Measurements from ENCODE around the gene DOCK7.
A peak's percentile ranks its signal among the peaks of the same experiment; 100 is the strongest.

Gene DOCK7

DNA sequence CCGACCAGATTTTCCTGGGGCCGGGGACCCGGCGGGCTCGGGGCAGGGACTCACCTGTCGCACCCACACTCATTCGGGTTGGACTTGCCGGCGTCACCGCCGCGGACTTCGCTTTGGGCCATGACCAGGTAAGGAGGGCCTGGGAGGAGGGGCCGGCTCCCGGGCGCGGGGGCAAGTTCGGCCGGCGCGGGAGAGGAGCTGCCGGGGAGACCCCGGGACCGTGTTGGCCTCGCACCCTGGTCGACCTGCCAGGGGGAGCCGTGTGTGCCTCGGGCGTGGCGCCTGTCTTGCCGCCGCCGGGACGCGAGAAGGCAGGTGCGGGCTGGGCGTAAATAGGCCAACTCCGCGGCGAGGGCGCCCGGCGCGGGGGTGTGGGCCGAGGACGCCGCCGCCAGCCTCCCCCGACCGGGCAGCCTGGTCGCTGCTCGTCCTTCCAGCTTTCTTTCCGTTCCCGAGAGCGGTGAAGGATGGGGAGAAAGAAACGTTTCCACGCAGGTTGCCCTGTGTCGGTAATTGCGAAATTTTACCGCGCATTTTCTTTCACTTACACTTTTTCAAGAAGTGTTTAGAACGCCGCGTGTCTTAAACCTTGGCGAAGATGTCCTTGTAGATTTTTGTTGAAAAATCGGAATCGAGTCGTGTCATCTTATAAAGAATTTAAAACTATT lies 250.8 kb downstream of the DOCK7 start:
- H4K20me1 ChIP-seq = peaks cover 0 to 54% (median 46%) of the 10 kb centered on the region in 11 experiments; a peak in 15 of 22 replicates
- peaks cover 26 to 52% (median 44%) of the 10 kb centered on the region in 10 experiments for H3K4me1 ChIP-seq
- H3K27me3 ChIP-seq = no peaks in the 10 kb centered on the region
- peaks cover 11 to 29% (median 21%) of the 10 kb centered on the region in 11 experiments for H3K36me3 ChIP-seq
- H3K4me3 ChIP-seq = peak overlapping the region; percentile 89 to 100 (median 99)
- H3K4me2 ChIP-seq = peak overlapping the region; percentile 73 to 96 (median 87)
- peak in 7 of 11 experiments; percentile 14 to 77 (median 51); a peak in 8 of 22 replicates for TF ChIP-seq Cebpa-rat (IDR thresholded peaks at IDR 0.05)
- no peaks in the 10 kb centered on the region; a peak in 1 of 22 replicates for H3K9me3 ChIP-seq (replicated peaks in 1 of 11)
- H3K9ac ChIP-seq = peak overlapping the region; percentile 93 to 99 (median 98)
- peak overlapping the region; percentile 96 to 100 (median 98) for H3K27ac ChIP-seq

DNA sequence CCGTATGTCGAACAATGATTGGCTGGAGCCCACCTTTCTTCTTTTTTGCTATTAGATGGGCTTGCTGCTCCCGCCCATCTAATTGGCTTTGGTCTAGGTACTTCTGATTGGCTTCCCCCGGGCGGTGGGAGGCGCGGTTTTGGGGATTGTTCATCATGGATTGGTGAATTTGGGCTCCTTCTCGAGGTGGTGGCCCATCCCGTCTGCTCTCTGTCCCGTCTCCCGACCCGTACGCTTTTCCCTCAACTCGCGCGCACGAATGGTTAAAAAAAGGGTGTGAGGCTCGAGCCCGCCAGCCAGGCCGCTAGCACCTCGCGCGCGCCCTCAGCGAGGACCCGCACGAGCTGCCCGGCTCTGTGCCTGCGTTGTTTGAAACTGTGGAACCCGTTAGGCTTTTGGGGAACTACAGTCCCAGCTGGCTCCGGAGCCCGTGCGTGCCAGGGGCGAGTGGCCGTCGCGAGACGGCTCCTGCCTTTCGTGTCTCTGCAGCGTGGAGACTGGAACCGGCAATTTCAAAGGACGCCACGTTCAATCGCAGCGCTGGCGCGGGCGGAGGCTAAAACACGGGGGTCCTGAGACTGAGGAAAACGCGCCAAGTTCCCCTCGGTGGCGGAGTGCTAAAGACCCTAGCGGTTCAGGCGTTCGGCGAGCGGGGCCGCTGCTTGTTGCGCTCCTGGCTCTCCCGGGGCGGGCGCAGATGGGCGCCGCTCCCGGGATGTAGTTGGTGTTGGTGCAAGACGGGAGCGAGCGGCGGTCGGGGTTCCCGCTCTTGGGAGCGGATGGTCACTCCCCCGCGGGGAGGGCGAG lies 251.5 kb downstream of the DOCK7 start, which contains the start of gene USP1:
TSS of gene USP1 (plus strand) at position 584 of the 807 bp plus-strand sequence. CDS start 2,819 bp downstream, outside the sequence.
- peak within 1 kb of the TSS; percentile 96 to 100 (median 98) for H3K27ac ChIP-seq
- peaks cover 0 to 47% (median 39%) of the 10 kb centered on the region in 11 experiments; a peak in 15 of 22 replicates for H4K20me1 ChIP-seq
- peak within 1 kb of the TSS; percentile 76 to 96 (median 88) for H3K4me2 ChIP-seq
- TF ChIP-seq Cebpa-rat (IDR thresholded peaks at IDR 0.05) = no peak
- H3K9ac ChIP-seq = peak within 1 kb of the TSS; percentile 93 to 99 (median 98)
- H3K36me3 ChIP-seq = peaks cover 4 to 21% (median 13%) of the 10 kb centered on the region in 11 experiments; a peak in 21 of 22 replicates
- peak within 1 kb of the TSS; percentile 89 to 100 (median 99) for H3K4me3 ChIP-seq
- no peaks in the 10 kb centered on the region for H3K27me3 ChIP-seq
- H3K4me1 ChIP-seq = peaks cover 26 to 52% (median 44%) of the 10 kb centered on the region in 10 experiments
- no peaks in the 10 kb centered on the region; a peak in 1 of 22 replicates for H3K9me3 ChIP-seq (replicated peaks in 1 of 11)

DNA sequence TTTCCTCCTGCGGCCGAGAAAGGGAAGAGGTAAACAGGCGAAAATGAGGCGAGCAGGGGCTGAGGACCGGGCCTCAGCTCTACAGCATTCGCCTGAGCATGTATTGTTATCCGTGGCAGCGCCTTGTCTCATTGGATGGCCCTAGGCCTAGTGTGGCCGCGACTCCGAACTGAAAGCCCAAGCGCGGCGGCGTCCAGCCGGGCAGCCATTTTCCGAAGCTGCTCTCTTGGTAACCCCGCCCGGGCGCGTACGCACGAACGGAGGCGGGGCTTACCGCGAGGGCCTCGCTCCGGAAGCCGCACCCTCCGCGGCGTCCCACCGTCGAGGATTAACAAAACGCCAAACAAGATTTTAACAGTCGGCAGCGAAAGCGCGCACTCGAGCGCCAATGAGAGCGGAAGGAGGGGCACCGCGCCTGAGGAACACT lies 252.1 kb downstream of the DOCK7 start:
- TF ChIP-seq Cebpa-rat (IDR thresholded peaks at IDR 0.05) = no peak
- Histone ChIP-seq H4K20me1 (peaks cover 0 to 41% (median 33%) of the 10 kb centered on the region in 11 experiments; a peak in 15 of 22 replicates), H3K9ac (peak overlapping the region; percentile 93 to 99 (median 98)), H3K4me3 (peak overlapping the region; percentile 63 to 100 (median 76)), H3K36me3 (peaks cover 0 to 15% (median 7%) of the 10 kb centered on the region in 11 experiments; a peak in 14 of 22 replicates), H3K4me1 (peaks cover 26 to 50% (median 44%) of the 10 kb centered on the region in 10 experiments), H3K27me3 (no peaks in the 10 kb centered on the region), H3K4me2 (peak overlapping the region; percentile 68 to 93 (median 83)), H3K27ac (peak overlapping the region; percentile 96 to 100 (median 98)), H3K9me3 (replicated peaks in 1 of 11) (no peaks in the 10 kb centered on the region; a peak in 1 of 22 replicates)

DNA sequence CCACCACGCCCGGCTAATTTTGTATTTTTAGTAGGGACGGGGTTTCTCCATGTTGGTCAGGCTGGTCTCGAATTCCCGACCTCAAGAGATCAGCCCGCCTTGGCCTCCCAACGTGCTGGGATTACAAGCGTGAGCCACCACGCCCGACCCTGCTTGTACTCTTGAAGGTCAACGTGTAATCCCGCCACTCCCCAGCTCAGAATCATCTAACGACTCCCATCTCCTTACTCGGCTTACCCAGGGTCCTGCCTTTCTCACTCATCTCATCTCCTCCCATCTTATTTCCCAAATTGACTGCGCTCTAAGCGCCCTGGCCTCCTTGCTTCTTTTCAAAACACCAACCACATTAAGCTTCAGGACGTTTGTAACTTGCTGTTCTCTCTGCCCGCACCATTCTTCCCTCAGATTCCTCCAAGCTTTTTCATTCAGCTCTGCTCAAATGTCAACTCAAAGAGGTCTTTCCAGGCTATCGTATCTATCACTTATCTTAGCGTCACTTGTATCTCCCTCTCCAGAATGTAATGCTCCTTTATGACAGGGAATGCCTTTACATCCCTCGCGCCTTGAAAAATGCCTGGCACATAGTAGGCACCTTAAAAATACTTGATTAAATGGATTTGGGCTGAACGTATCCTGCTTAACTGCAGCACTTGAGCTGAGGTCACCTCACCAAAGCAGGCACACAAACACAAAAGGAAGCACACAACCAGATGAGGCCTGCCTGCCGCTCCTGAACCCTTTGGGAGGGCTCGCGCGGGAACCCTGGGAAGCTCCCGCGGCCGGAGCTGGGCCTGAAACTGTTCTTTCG lies 252.8 kb downstream of the DOCK7 start:
- Histone ChIP-seq H3K9me3 (replicated peaks in 1 of 11) (no peaks in the 10 kb centered on the region; a peak in 1 of 22 replicates), H3K4me2 (peak overlapping the region; percentile 68 to 93 (median 83)), H3K27me3 (no peaks in the 10 kb centered on the region), H3K4me3 (peak overlapping the region; percentile 63 to 100 (median 76)), H3K9ac (peak overlapping the region; percentile 93 to 99 (median 98)), H3K4me1 (peaks cover 26 to 44% (median 40%) of the 10 kb centered on the region in 10 experiments), H3K36me3 (peaks cover 0 to 9% (median 1%) of the 10 kb centered on the region in 11 experiments; a peak in 10 of 22 replicates), H4K20me1 (peaks cover 0 to 35% (median 27%) of the 10 kb centered on the region in 11 experiments; a peak in 15 of 22 replicates), H3K27ac (peak overlapping the region; percentile 96 to 100 (median 98))
- no peak for TF ChIP-seq Cebpa-rat (IDR thresholded peaks at IDR 0.05)

DNA sequence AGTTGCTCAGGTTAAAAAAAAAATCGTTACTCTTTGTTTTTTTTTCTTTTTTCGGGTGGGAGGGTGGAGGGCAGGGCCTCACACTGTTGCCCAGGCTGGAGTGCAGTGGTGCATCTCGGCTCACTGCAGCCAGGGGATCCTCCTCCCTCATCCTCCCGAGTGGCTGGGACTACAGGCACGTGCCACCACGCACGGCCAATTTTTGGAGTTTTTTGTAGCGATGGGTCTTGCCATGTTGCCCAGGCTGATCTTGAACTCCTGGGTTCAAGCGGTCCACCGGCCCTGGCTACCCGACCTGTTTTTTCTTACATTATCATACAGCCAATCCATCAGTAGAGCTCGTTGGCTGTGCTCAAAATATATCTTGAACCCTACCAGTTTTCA lies 253.6 kb downstream of the DOCK7 start:
- Histone ChIP-seq H3K9ac (peak overlapping the region in 1 of 11 experiments; percentile 98; a peak in 2 of 22 replicates), H3K4me3 (peak overlapping the region in 1 of 10 experiments; percentile 100; a peak in 1 of 20 replicates), H3K4me1 (peaks cover 26 to 36% (median 33%) of the 10 kb centered on the region in 10 experiments), H4K20me1 (peaks cover 0 to 27% (median 18%) of the 10 kb centered on the region in 11 experiments; a peak in 14 of 22 replicates), H3K4me2 (peak overlapping the region; percentile 68 to 93 (median 83); a peak in 14 of 22 replicates), H3K27ac (peak overlapping the region in 7 of 11 experiments; percentile 96 to 100 (median 99); a peak in 8 of 22 replicates), H3K36me3 (peaks cover 0 to under 1% (median 0%) of the 10 kb centered on the region in 11 experiments; a peak in 3 of 22 replicates), H3K27me3 (no peaks in the 10 kb centered on the region), H3K9me3 (replicated peaks in 1 of 11) (no peaks in the 10 kb centered on the region; a peak in 1 of 22 replicates)
- no peak for TF ChIP-seq Cebpa-rat (IDR thresholded peaks at IDR 0.05)

DNA sequence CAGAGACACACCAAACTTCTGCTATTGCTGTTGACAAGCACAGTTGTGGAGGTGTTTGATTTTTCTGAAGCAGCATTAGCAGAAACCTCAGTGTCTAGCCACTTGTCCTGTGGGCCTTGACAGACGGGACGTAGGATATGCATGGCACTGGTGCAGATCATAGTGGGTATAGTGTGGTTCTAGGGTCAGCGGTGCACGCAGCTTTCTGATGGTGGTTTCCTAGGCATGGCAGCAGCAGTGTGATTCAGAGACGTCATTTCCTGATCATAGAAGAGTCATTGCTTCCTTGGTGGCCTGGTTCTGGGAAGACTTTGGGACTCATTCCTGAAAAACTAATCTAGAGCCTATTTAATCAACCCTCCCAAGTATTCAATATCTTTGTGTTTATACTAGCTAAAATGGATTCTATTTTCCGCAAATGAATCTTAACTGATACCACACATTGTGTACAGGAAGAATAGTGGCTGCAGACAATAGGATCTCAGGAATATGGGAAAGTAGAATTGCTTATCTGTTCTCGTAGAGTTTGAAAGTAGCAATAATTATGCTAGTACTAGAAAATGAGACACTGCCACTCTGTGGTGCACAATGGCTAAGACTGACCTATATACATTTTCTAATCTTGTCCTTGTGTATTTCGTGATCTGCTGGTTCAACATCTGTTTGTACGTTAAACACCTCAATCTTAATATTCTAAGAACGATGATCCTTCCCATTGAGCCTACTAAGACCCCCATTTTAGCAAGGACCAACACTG lies 254.1 kb downstream of the DOCK7 start:
- Histone ChIP-seq H3K27ac (no peak overlapping the region), H3K27me3 (no peaks in the 10 kb centered on the region), H3K4me1 (peaks cover 22 to 30% (median 27%) of the 10 kb centered on the region in 10 experiments), H4K20me1 (peaks cover 0 to 21% (median 13%) of the 10 kb centered on the region in 11 experiments; a peak in 14 of 22 replicates), H3K4me3 (no peak overlapping the region), H3K9me3 (replicated peaks in 1 of 11) (no peaks in the 10 kb centered on the region; a peak in 1 of 22 replicates), H3K9ac (no peak overlapping the region), H3K4me2 (peak overlapping the region in 9 of 11 experiments; percentile 5 to 93 (median 68); a peak in 13 of 22 replicates), H3K36me3 (no peaks in the 10 kb centered on the region)
- TF ChIP-seq Cebpa-rat (IDR thresholded peaks at IDR 0.05) = no peak

DNA sequence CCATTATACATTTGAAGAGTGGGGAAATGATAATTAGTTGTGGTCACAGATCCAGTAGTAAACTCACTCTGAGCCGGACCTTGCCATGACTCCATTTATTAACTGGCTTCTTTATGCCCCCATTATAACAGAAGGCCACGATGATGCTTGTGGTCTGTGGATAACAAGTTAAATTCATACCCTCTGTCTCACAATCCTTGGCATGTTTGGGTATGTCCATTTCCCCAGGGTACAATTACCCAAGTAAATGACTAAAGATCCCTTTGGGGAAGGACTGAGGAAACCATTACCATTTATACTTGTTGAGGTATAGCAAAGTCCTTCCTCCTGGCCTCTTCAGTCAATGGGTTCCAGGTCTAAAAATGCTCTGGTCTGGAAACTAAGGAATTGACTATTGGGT lies 258.6 kb downstream of the DOCK7 start:
- no peaks in the 10 kb centered on the region for H3K36me3 ChIP-seq
- H3K4me3 ChIP-seq = no peak overlapping the region
- H3K4me2 ChIP-seq = no peak overlapping the region
- no peak overlapping the region for H3K9ac ChIP-seq
- no peak for TF ChIP-seq Cebpa-rat (IDR thresholded peaks at IDR 0.05)
- H3K27ac ChIP-seq = no peak overlapping the region
- H4K20me1 ChIP-seq = no peaks in the 10 kb centered on the region; a peak in 1 of 22 replicates
- H3K4me1 ChIP-seq = peaks cover 16 to 32% (median 23%) of the 10 kb centered on the region in 10 experiments
- no peaks in the 10 kb centered on the region for H3K27me3 ChIP-seq
- no peaks in the 10 kb centered on the region; a peak in 1 of 22 replicates for H3K9me3 ChIP-seq (replicated peaks in 1 of 11)
